Stimulated activated naive CD8-positive, alpha-beta T cell treated with anti-CD3 and anti-CD28 coated beads, Interleukin-15, amount 100 ng/mL, for 72 hours (primary cell): ENCODE results near the gene SORBS1.
A peak's percentile ranks its signal among the peaks of the same experiment; 100 is the strongest.

ENCODE experiments used
- ATAC-seq: fragments of 150-1000 bp; cut with Tn5 transposase; 2 replicates; pipeline ENCODE4 v1.10.0; 2021; ENCODE audit warnings: mild to moderate bottlenecking, moderate library complexity
- DNase-seq, 2 donors: peaks; one replicate each; pipeline ENCODE4 v3.0.0; 2021 to 2022
- H3K27ac Mint-ChIP-seq, 2 donors: one replicate each; pipeline ENCODE4 v1.8.0; 2022; ENCODE audit warnings: mild to moderate bottlenecking in 2 of 2, mixed read lengths in 2 of 2, moderate library complexity in 2 of 2
- H3K27me3 Mint-ChIP-seq: one replicate; pipeline ENCODE4 v1.8.0; 2022; ENCODE audit warnings: mixed read lengths
- H3K4me1 Mint-ChIP-seq: one replicate; pipeline ENCODE4 v1.8.0; 2022; ENCODE audit warnings: mild to moderate bottlenecking, mixed read lengths
- H3K4me3 Mint-ChIP-seq, 2 donors: one replicate each; pipeline ENCODE4 v1.8.0; 2022; ENCODE audit warnings: mild to moderate bottlenecking in 2 of 2, mixed read lengths in 2 of 2, moderate library complexity in 1 of 2
- H3K9me3 Mint-ChIP-seq, 2 donors: one replicate each; pipeline ENCODE4 v1.8.0; 2022; ENCODE audit warnings: mixed read lengths in 2 of 2

The SORBS1 gene

GRCh38 chr10:95389982-95390381, 171.2 kb downstream of the SORBS1 start:
- Mint-ChIP-seq H3K27ac (no peak overlapping the region), H3K4me3 (no peak overlapping the region), H3K9me3 (no peaks in the 10 kb centered on the region), H3K4me1 (peaks cover 14% of the 10 kb centered on the region), H3K27me3 (peaks cover 13% of the 10 kb centered on the region)
- ATAC-seq (no peak), DNase-seq (no peak)

DNA sequence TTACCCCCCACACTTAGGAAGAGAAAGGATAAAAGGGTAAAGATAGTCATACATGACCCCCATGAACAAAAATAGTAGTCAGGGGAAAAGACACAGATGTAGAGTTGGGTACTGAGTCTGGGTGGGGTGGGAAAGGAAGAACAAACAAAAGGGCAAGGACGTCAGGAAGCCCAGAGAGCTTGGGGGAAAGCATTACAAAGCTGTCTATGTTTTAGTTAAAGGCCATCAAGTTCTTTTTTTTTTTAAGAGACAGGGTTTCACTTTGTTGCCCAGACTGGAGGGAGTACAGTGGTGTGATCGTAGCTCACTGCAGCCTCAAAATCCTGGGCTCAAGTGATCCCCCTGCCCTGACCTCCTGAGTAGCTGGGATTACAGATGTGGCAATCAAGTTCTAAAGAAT, 172.0 kb downstream of the SORBS1 start:
- H3K4me1 Mint-ChIP-seq, result peaks cover 10% of the 10 kb centered on the region
- H3K27ac Mint-ChIP-seq, result no peak overlapping the region
- no peak for DNase-seq
- H3K4me3 Mint-ChIP-seq, result no peak overlapping the region
- ATAC-seq, result no peak
- no peaks in the 10 kb centered on the region for H3K9me3 Mint-ChIP-seq
- H3K27me3 Mint-ChIP-seq, result peaks cover 10% of the 10 kb centered on the region

DNA sequence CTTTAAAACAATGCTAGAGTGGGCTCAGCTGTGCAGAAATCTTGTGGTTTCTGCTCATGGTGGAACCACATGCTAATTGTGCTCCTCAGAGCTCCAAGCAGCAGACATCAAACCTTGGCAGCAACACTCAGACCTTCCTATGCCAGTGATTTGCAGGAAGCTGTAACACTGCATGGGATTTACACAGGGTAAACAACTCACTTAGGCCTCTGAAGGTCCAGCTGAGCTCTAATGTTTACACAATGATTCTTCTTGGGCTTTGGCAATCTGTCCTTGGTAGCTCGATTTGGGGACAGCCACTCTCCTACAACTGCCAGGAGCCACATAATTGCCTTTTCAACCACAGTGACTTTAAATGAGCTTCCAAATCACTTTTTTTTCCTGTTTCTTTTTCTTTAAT, 172.6 kb downstream of the SORBS1 start:
- Mint-ChIP-seq H3K9me3 (no peaks in the 10 kb centered on the region), H3K27me3 (peaks cover 8% of the 10 kb centered on the region), H3K4me1 (peaks cover 10% of the 10 kb centered on the region), H3K4me3 (no peak overlapping the region), H3K27ac (no peak overlapping the region)
- DNase-seq, result no peak
- ATAC-seq, result no peak

GRCh38 chr10:95388109-95388471, 173.1 kb downstream of the SORBS1 start:
- Mint-ChIP-seq H3K4me3 (no peak overlapping the region), H3K9me3 (no peaks in the 10 kb centered on the region), H3K27ac (peak overlapping the region in 1 of 2 donors; percentile 12), H3K4me1 (peaks cover 10% of the 10 kb centered on the region), H3K27me3 (peaks cover 8% of the 10 kb centered on the region)
- no peak for DNase-seq
- no peak for ATAC-seq

DNA sequence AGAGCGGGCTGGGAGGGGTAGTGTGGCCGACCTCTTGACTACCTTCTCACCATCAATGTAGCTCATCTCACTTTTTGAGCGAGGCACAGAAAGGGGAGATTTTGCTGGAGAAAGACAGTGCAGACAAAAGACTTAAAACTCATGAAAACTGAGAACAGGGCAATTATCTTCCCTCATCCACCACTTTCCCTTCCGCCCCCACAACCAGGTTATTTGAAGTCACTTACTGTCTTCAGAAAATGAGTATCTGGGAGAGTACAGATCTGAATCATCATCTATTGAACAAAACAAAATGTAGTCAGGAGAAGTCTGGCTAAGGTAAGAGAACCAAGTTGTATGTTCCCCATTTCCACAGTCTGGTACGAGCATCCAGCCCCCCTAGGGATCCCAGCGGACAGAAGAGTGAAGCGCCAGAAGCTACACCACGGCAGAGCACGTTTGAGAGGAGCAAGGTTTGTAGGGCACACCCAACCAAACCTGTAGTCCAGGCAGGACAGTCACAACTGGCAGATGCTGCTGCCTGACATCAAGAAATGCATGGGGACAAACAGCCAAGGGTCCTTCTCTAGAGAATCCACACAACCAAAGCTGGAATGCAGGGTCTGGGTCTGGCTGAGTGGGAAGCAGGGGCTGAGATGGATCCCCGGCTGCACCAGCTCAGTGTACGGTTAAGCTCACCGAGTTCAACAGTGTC, 177.0 kb downstream of the SORBS1 start:
- Mint-ChIP-seq H3K9me3 (no peaks in the 10 kb centered on the region), H3K27ac (peak overlapping the region in 1 of 2 donors; percentile 48), H3K4me1 (peaks cover 10% of the 10 kb centered on the region), H3K4me3 (peak overlapping the region; percentile 31 to 37), H3K27me3 (peaks cover 8% of the 10 kb centered on the region)
- DNase-seq, result peak; percentile 9 to 39
- peak; percentile 83 for ATAC-seq

- Mint-ChIP-seq H3K27me3 (peaks cover 8% of the 10 kb centered on the region), H3K4me1 (peaks cover 10% of the 10 kb centered on the region), H3K27ac (no peak overlapping the region), H3K9me3 (no peaks in the 10 kb centered on the region), H3K4me3 (no peak overlapping the region)
- DNase-seq, result no peak
- ATAC-seq, result no peak
These were observed 178.6 kb downstream of the SORBS1 start for GRCh38 chr10:95382596-95382995.

DNA sequence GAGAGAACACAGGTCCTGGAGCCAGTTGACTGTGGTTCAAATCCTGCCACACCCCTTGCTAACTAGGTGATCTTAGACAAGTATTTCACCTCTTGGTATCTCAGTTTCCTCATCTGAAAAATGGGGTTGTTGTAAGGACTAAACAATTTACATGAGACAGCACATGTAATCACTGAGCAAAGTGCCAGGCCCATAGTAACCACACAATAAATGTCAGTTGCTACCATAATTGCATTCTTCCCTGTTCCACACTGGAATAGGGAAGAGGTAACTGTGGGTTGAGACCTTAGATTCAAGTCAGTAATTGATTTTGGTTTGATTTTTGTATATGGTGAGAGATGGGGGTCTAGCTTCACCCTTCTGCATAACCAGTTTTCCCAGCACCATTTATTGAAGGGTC, 179.0 kb downstream of the SORBS1 start:
- no peak for ATAC-seq
- H3K4me3 Mint-ChIP-seq, result no peak overlapping the region
- peaks cover 8% of the 10 kb centered on the region for H3K27me3 Mint-ChIP-seq

DNA sequence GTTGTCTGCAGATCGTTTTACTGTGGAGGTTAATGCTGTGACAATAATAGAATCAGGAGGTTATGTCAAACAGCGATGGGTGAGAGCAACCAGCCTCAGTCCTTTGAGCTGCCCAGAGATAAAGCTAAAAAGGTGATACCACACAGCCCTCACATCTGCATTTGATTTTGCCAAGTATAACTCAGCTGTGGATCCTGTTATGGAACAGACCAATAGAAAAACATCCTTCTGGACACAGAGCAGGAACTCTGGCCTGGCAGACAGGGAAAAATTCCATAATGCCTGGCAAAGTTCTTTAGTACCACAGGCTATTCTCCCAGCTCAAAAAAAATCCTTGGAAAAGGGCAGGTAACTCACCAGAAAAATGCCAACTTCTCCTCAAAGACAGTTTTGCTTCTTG, 183.2 kb downstream of the SORBS1 start:
- no peak overlapping the region for H3K4me3 Mint-ChIP-seq
- H3K27me3 Mint-ChIP-seq, result no peaks in the 10 kb centered on the region
- no peak for DNase-seq
- ATAC-seq, result no peak
- no peak overlapping the region for H3K27ac Mint-ChIP-seq
- H3K4me1 Mint-ChIP-seq, result no peaks in the 10 kb centered on the region
- H3K9me3 Mint-ChIP-seq, result no peaks in the 10 kb centered on the region

More for the DNA sequence above, 179.0 kb downstream of the SORBS1 start:
- no peak overlapping the region for H3K27ac Mint-ChIP-seq
- H3K4me1 Mint-ChIP-seq, result peaks cover 10% of the 10 kb centered on the region
- no peak for DNase-seq
- H3K9me3 Mint-ChIP-seq, result no peaks in the 10 kb centered on the region

- H3K4me1 Mint-ChIP-seq, result no peaks in the 10 kb centered on the region
- DNase-seq (no peak), ATAC-seq (no peak)
- H3K9me3 Mint-ChIP-seq, result no peaks in the 10 kb centered on the region
- H3K4me3 Mint-ChIP-seq, result no peak overlapping the region
- H3K27me3 Mint-ChIP-seq, result peaks cover 18% of the 10 kb centered on the region
- H3K27ac Mint-ChIP-seq, result no peak overlapping the region
These were observed 185.8 kb downstream of the SORBS1 start for GRCh38 chr10:95375418-95375817.

GRCh38 chr10:95374597-95375209, 186.5 kb downstream of the SORBS1 start:
- peaks cover 25% of the 10 kb centered on the region for H3K27me3 Mint-ChIP-seq
- DNase-seq (peak; percentile 73 to 74), ATAC-seq (peak; percentile 98)
- H3K4me3 Mint-ChIP-seq, result no peak overlapping the region
- H3K27ac Mint-ChIP-seq, result no peak overlapping the region
- H3K4me1 Mint-ChIP-seq, result no peaks in the 10 kb centered on the region
- no peaks in the 10 kb centered on the region for H3K9me3 Mint-ChIP-seq

GRCh38 chr10:95373660-95374059, 187.5 kb downstream of the SORBS1 start:
- Mint-ChIP-seq H3K27ac (no peak overlapping the region), H3K27me3 (peaks cover 34% of the 10 kb centered on the region), H3K4me1 (no peaks in the 10 kb centered on the region), H3K4me3 (no peak overlapping the region), H3K9me3 (no peaks in the 10 kb centered on the region)
- DNase-seq, result no peak
- no peak for ATAC-seq

DNA sequence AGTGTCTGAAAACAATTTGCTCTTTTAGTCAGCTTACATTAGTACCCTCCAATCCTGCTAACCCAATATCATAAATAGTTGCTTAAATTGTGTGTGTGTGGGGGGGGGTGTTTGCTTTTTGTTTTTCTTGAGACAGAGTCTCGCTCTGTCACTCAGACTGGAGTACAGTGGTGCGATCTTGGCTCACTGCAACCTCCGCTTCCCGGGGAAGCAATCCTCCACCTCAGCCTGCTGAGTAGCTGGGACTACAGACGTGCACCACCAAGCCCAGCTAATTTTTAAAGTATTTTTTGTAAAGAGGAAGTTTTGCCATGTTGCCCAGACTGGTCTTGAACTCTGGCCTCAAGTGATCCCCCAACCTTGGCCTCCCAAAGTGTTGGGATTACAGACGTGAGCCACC, 196.8 kb downstream of the SORBS1 start:
- peaks cover 15% of the 10 kb centered on the region for H3K27me3 Mint-ChIP-seq
- ATAC-seq (no peak), DNase-seq (no peak)
- no peaks in the 10 kb centered on the region for H3K9me3 Mint-ChIP-seq
- H3K27ac Mint-ChIP-seq, result no peak overlapping the region
- no peaks in the 10 kb centered on the region for H3K4me1 Mint-ChIP-seq
- H3K4me3 Mint-ChIP-seq, result no peak overlapping the region

GRCh38 chr10:95363303-95363912, 197.8 kb downstream of the SORBS1 start:
- Mint-ChIP-seq H3K27me3 (peaks cover 10% of the 10 kb centered on the region), H3K4me1 (no peaks in the 10 kb centered on the region), H3K4me3 (no peak overlapping the region), H3K27ac (peak overlapping the region in 1 of 2 donors; percentile 83), H3K9me3 (no peaks in the 10 kb centered on the region)
- DNase-seq (peak; percentile 40 to 50), ATAC-seq (peak; percentile 66)

- Mint-ChIP-seq H3K9me3 (no peaks in the 10 kb centered on the region), H3K27ac (peak overlapping the region in 1 of 2 donors; percentile 5), H3K27me3 (peaks cover 10% of the 10 kb centered on the region), H3K4me3 (no peak overlapping the region), H3K4me1 (no peaks in the 10 kb centered on the region)
- DNase-seq (no peak), ATAC-seq (no peak)
These were observed 201.0 kb downstream of the SORBS1 start for GRCh38 chr10:95360122-95360714.

GRCh38 chr10:95359466-95359865, 201.7 kb downstream of the SORBS1 start:
- H3K9me3 Mint-ChIP-seq, result no peaks in the 10 kb centered on the region
- ATAC-seq, result no peak
- peaks cover 10% of the 10 kb centered on the region for H3K27me3 Mint-ChIP-seq
- H3K4me1 Mint-ChIP-seq, result no peaks in the 10 kb centered on the region
- H3K27ac Mint-ChIP-seq, result no peak overlapping the region
- DNase-seq, result no peak
- H3K4me3 Mint-ChIP-seq, result no peak overlapping the region
